Neural progenitor cell (in vitro differentiated cells): Measurements from ENCODE around the gene RFK. TPM values are rescaled to one million over a fixed set of nuclear protein-coding genes. Genes with fewer than 3 reads are reported as not detected.

ENCODE experiments used
- DNase-seq: peaks from one replicate; pipeline ENCODE4 v3.0.0-alpha.2; 2016; ENCODE audit warnings: low spot score
- H2AFZ ChIP-seq: fragments of 200-600 bp; sonication (generic); replicated peaks from 2 replicates; pipeline ENCODE4 v1.6.1; 2016; ENCODE audit warnings: antibody characterized with exemption
- H3F3A ChIP-seq: fragments of 200-600 bp; sonication (generic); 2 replicates; pipeline ENCODE4 v1.6.1; 2016; ENCODE audit warnings: antibody characterized with exemption, low read depth
- H3K27ac ChIP-seq: fragments of 200-600 bp; sonication (generic); 2 replicates; pipeline ENCODE4 v1.5.1; 2016; ENCODE audit warnings: mild to moderate bottlenecking
- H3K27me3 ChIP-seq: fragments of 200-600 bp; sonication (generic); 2 replicates; pipeline ENCODE4 v1.6.1; 2016; ENCODE audit warnings: mild to moderate bottlenecking, moderate library complexity
- H3K36me3 ChIP-seq: fragments of 200-600 bp; sonication (generic); 2 replicates; pipeline ENCODE4 v1.5.1; 2016
- H3K4me1 ChIP-seq: fragments of 200-600 bp; sonication (generic); 2 replicates; pipeline ENCODE4 v1.6.1; 2016; ENCODE audit warnings: mixed run types
- H3K4me2 ChIP-seq: fragments of 200-600 bp; sonication (generic); 2 replicates; pipeline ENCODE4 v1.6.1; 2016
- H3K4me3 ChIP-seq: fragments of 200-600 bp; sonication (generic); 2 replicates; pipeline ENCODE4 v1.5.1; 2016
- H3K79me2 ChIP-seq: fragments of 200-600 bp; sonication (generic); 2 replicates; pipeline ENCODE4 v1.6.1; 2016; ENCODE audit warnings: low read depth
- H3K9ac ChIP-seq: fragments of 200-600 bp; sonication (generic); 2 replicates; pipeline ENCODE4 v1.6.1; 2016
- H3K9me3 ChIP-seq: fragments of 200-600 bp; sonication (generic); 2 replicates; pipeline ENCODE4 v1.5.1; 2016; ENCODE audit warnings: low read depth
- H4K20me1 ChIP-seq: fragments of 200-600 bp; sonication (generic); 2 replicates; pipeline ENCODE4 v1.6.1; 2016; ENCODE audit warnings: low read depth
- H3K27ac Mint-ChIP-seq: 3 replicates; pipeline ENCODE4 v1.8.0; 2021; ENCODE audit warnings: mixed read lengths
- H3K27me3 Mint-ChIP-seq: 2 replicates; pipeline ENCODE4 v1.8.0; 2022; ENCODE audit warnings: low read depth, mild to moderate bottlenecking, inconsistent platforms, moderate library complexity, mixed read lengths; ENCODE audit not compliant: insufficient read depth
- H3K36me3 Mint-ChIP-seq: 3 replicates; pipeline ENCODE4 v1.8.0; 2021; ENCODE audit warnings: mixed read lengths
- H3K4me1 Mint-ChIP-seq: 3 replicates; pipeline ENCODE4 v1.8.0; 2021; ENCODE audit warnings: mixed read lengths
- H3K4me3 Mint-ChIP-seq: 3 replicates; pipeline ENCODE4 v1.8.0; 2021; ENCODE audit warnings: mild to moderate bottlenecking, moderate library complexity, mixed read lengths
- H3K9me3 Mint-ChIP-seq: 3 replicates; pipeline ENCODE4 v1.8.0; 2020; ENCODE audit warnings: mixed read lengths
- EZH2 ChIP-seq: fragments of 200-600 bp; sonication (generic); IDR thresholded peaks from 2 replicates; pipeline ENCODE4 v1.6.1; 2017; ENCODE audit warnings: antibody characterized with exemption, mild to moderate bottlenecking, moderate library complexity
- EZH2phosphoT487 ChIP-seq: fragments of 200-600 bp; sonication (generic); IDR thresholded peaks from 2 replicates; pipeline ENCODE4 v1.6.1; 2017; ENCODE audit warnings: antibody characterized with exemption
- total RNA-seq: library from RNA; depleted of rRNA; stranded (reverse); fragments of >200 nt; gene quantifications from 2 replicates; pipeline ENCODE4 v1.2.3, GENCODE V29; 2015; ENCODE audit warnings: low replicate concordance
- TF ChIP-seq, protein P1 (sequence below): fragments of 200-600 bp; sonication (generic); IDR thresholded peaks from 2 replicates; pipeline ENCODE4 v1.5.1; 2017; ENCODE audit warnings: antibody characterized with exemption, mild to moderate bottlenecking

The RFK gene
- total RNA-seq, 1 donor from 2014 or later = 24.7 TPM

DNA sequence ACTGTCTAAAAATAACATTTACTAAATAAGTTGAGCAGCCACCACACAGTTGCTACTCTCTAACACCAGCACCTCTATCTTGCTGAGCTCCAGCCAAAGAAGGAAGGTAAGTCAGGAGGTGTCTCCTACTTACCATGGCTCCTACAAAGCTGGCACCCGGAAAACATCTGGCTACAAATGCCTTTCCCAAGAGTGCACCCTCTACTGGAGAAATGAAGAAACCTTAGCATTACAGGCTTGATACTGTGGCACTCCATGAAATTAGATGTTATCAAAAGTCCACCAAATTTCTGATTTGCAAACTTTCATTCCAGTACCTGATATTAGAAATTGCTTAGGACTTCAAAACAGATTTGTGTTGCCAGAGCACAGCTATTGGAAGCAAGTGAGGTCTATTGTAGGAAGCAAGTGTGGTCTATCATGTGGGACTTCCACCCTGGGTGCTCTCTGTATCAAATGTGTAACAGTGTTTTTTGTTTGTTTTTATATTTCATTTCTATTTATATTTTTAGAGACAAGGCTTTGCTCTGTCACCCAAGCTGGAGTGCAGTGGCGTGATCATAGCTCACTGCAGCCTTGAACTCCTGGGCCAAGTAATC lies 25.7 kb upstream of the RFK start:
- H3K27ac Mint-ChIP-seq = no peak overlapping the region
- H3K4me3 Mint-ChIP-seq = no peak overlapping the region
- Histone ChIP-seq H3K4me3 (no peak overlapping the region), H3K9ac (no peak overlapping the region), H3F3A (no peaks in the 10 kb centered on the region), H3K4me1 (peaks cover 4% of the 10 kb centered on the region), H3K79me2 (no peaks in the 10 kb centered on the region), H3K4me2 (no peak overlapping the region), H3K27me3 (no peaks in the 10 kb centered on the region), H2AFZ (no peak overlapping the region), H3K27ac (no peak overlapping the region), H3K9me3 (no peaks in the 10 kb centered on the region), H4K20me1 (no peaks in the 10 kb centered on the region), H3K36me3 (no peaks in the 10 kb centered on the region)
- TF ChIP-seq EZH2phosphoT487 = no peak
- TF ChIP-seq, protein P1, sequence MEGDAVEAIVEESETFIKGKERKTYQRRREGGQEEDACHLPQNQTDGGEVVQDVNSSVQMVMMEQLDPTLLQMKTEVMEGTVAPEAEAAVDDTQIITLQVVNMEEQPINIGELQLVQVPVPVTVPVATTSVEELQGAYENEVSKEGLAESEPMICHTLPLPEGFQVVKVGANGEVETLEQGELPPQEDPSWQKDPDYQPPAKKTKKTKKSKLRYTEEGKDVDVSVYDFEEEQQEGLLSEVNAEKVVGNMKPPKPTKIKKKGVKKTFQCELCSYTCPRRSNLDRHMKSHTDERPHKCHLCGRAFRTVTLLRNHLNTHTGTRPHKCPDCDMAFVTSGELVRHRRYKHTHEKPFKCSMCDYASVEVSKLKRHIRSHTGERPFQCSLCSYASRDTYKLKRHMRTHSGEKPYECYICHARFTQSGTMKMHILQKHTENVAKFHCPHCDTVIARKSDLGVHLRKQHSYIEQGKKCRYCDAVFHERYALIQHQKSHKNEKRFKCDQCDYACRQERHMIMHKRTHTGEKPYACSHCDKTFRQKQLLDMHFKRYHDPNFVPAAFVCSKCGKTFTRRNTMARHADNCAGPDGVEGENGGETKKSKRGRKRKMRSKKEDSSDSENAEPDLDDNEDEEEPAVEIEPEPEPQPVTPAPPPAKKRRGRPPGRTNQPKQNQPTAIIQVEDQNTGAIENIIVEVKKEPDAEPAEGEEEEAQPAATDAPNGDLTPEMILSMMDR = peak; percentile 63
- peaks cover 2% of the 10 kb centered on the region for H3K9me3 Mint-ChIP-seq
- DNase-seq = peak; percentile 29
- no peaks in the 10 kb centered on the region for H3K4me1 Mint-ChIP-seq
- H3K36me3 Mint-ChIP-seq = no peaks in the 10 kb centered on the region
- peaks cover 2% of the 10 kb centered on the region for H3K27me3 Mint-ChIP-seq

DNA sequence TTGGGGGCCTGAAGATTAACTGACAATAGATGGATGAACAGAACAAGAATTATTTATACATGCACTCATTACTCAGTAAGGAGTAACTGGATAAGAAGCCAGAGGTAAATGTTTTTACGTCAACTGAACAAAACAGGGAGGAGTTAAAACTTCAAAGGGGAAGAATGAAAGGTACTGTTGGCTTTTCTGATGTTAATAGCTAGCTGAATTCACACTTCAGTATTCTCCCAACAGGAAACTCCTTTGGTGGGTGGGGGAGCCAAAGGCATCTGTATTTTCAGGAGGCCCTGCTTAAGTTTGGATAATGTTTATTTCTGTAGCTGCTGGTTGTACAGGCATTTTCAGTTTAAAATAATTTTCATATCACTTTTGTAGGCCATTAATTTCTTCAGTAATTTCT lies 23.2 kb upstream of the RFK start:
- Histone ChIP-seq H3K9ac (no peak overlapping the region), H3K4me3 (no peak overlapping the region), H3K36me3 (no peaks in the 10 kb centered on the region), H3K4me2 (no peak overlapping the region), H3K79me2 (no peaks in the 10 kb centered on the region), H3K9me3 (no peaks in the 10 kb centered on the region), H3K4me1 (peaks cover 4% of the 10 kb centered on the region), H4K20me1 (no peaks in the 10 kb centered on the region), H3K27me3 (no peaks in the 10 kb centered on the region), H2AFZ (no peak overlapping the region), H3K27ac (no peak overlapping the region), H3F3A (no peaks in the 10 kb centered on the region)
- Mint-ChIP-seq H3K9me3 (peaks cover 14% of the 10 kb centered on the region), H3K36me3 (no peaks in the 10 kb centered on the region), H3K27me3 (peaks cover 2% of the 10 kb centered on the region), H3K27ac (no peak overlapping the region), H3K4me1 (no peaks in the 10 kb centered on the region), H3K4me3 (no peak overlapping the region)
- DNase-seq = no peak
- TF ChIP-seq EZH2 (no peak), EZH2phosphoT487 (no peak)
- TF ChIP-seq, protein P1 = no peak

DNA sequence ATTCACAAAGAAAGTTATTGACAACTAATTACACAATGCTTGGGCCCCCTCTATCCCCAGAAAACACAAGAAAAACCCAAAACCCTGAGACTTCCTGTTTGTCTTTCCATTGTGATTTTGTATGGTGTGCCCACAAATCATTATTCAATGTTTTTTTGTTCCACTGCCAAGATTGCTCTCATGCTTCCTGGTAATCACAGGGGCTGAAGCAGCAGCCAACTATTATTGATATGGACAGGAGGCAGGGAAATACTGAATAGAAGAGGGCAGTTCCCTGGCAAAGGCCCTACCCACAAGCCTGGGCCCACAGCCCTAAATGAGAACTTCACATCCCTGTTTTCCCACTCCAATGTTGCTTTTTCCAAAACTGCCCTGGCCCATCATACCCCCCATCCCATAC lies 21.5 kb upstream of the RFK start:
- TF ChIP-seq EZH2 (no peak), EZH2phosphoT487 (no peak)
- TF ChIP-seq, protein P1 = no peak
- Histone ChIP-seq H3F3A (no peaks in the 10 kb centered on the region), H3K4me1 (peaks cover 4% of the 10 kb centered on the region), H3K9ac (no peak overlapping the region), H3K4me3 (no peak overlapping the region), H3K36me3 (no peaks in the 10 kb centered on the region), H3K9me3 (no peaks in the 10 kb centered on the region), H3K27ac (no peak overlapping the region), H3K27me3 (no peaks in the 10 kb centered on the region), H3K79me2 (no peaks in the 10 kb centered on the region), H3K4me2 (no peak overlapping the region), H2AFZ (no peak overlapping the region), H4K20me1 (no peaks in the 10 kb centered on the region)
- no peak for DNase-seq
- H3K27ac Mint-ChIP-seq = no peak overlapping the region
- peaks cover 14% of the 10 kb centered on the region for H3K9me3 Mint-ChIP-seq
- H3K27me3 Mint-ChIP-seq = peaks cover 2% of the 10 kb centered on the region
- no peaks in the 10 kb centered on the region for H3K36me3 Mint-ChIP-seq
- H3K4me3 Mint-ChIP-seq = no peak overlapping the region
- no peaks in the 10 kb centered on the region for H3K4me1 Mint-ChIP-seq
